Measurements from ENCODE around the gene RETREG3.
A peak's percentile ranks its signal among the peaks of the same experiment; 100 is the strongest.

RETREG3 gene

DNA sequence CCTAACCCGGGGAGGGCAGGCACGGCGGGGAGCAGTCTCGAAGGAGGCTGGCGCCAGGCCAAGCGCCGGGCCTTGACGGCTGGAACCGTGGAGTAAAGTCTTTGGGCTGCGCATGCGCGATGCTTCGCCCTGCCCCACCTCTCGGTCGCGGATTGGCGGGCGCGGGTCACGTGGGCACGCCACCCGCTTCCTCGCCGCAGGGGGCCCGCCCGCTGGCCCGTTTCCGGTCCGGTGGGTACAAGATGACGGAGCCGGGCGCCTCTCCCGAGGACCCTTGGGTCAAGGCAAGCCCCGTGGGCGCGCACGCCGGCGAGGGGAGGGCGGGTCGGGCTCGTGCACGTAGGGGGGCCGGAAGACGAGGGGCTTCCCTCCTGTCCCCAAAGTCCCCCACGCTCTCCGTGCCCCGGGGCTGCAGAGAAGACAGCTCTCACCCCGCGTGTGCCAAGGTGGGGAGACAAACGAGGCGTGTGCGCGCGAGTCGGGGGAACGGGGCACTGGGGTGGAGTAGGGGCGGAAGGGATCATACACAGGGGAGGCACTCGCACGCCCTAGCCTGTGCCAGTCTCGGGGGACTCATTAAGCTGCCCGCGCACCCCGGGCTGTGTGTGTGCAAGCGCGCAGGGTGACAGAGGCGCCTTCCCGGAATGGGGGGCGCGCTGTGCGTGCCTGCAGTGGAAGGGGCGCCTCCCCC, 42.1 kb downstream of the RETREG3 start, which contains the start of gene MLX:
Gene MLX, plus strand, starts transcription at position 218 of the 691 bp plus-strand sequence. Its CDS starts 25 bp downstream, at position 243.
- TF ChIP-seq, protein P1, sequence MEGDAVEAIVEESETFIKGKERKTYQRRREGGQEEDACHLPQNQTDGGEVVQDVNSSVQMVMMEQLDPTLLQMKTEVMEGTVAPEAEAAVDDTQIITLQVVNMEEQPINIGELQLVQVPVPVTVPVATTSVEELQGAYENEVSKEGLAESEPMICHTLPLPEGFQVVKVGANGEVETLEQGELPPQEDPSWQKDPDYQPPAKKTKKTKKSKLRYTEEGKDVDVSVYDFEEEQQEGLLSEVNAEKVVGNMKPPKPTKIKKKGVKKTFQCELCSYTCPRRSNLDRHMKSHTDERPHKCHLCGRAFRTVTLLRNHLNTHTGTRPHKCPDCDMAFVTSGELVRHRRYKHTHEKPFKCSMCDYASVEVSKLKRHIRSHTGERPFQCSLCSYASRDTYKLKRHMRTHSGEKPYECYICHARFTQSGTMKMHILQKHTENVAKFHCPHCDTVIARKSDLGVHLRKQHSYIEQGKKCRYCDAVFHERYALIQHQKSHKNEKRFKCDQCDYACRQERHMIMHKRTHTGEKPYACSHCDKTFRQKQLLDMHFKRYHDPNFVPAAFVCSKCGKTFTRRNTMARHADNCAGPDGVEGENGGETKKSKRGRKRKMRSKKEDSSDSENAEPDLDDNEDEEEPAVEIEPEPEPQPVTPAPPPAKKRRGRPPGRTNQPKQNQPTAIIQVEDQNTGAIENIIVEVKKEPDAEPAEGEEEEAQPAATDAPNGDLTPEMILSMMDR (IDR thresholded peaks at IDR 0.05; ENCODE audit: low read depth, low read length, missing control alignments), result no peak
- H3K4me3 ChIP-seq (ENCODE audit: low read depth, low read length), result peak within 1 kb of the TSS; percentile 88
- DNase-seq (ENCODE audit: low read depth), result peak; percentile 74

DNA sequence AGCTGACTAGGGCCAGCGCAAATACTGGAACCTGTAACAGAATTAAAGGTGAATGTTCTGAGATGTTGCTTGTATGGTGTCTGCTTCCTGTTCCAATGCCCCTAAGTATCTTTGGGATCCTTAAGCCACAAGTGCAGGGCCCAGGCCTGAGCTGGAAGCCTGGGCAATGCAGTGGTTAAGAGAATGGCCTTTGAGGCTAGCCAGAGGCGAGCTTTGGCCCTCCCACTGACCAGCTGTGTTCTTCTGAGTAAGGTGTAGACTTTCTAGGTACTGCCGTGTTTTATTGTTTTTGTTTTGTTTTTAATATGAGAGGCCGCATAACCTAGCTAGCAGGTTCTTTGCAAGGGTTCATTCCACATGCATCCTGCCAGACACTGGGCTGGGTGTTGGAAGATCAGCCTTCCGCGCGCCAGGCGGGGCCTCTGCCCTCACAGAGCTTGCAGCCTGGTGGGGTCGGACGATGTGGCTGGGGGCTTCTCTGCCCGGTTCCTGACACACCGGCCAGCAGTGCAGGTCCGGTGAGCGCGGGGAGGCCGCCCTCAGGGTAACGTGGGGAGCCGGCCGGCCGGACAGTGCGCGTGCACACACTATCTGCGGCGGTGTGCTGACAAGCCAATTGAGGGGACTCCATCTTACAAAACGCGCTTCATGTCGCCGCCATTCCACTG, 42.8 kb downstream of the RETREG3 start:
- DNase-seq (ENCODE audit: low read depth), result no peak
- H3K4me3 ChIP-seq (ENCODE audit: low read depth, low read length), result peak overlapping the region; percentile 88
- TF ChIP-seq, protein P1 (IDR thresholded peaks at IDR 0.05; ENCODE audit: low read depth, low read length, missing control alignments), result no peak

DNA sequence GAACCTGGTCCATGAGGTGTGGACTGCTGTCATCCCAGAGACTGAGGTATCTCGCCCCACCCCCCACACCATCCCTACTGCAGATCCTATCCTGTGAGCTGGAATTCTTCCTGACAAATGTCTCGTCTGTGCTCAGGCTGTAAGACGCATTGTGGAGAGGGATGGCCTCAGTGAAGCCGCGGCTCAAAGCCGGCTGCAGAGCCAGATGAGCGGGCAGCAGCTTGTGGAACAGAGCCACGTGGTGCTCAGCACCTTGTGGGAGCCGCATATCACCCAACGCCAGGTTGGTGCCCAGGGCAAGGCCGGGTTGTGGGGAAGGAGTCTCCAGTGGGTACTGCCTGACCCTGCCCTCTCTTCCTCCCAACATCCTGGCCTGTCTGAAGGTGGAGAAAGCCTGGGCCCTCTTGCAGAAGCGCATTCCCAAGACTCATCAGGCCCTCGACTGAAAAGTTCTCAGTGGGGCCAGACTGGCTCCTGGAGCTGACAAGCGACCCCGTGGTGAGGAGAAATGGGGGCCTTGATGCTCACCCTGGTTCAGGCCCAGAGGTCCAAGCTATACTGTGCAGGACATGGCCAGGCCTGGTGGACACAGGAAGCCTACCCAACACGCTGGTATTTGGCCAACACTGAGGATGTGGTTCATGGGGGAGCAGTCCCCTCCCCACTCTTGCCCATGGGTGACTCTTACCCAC, 43.5 kb downstream of the RETREG3 start:
- TF ChIP-seq, protein P1 (IDR thresholded peaks at IDR 0.05; ENCODE audit: low read depth, low read length, missing control alignments), result no peak
- DNase-seq (ENCODE audit: low read depth), result no peak
- H3K4me3 ChIP-seq (ENCODE audit: low read depth, low read length), result no peak overlapping the region

- TF ChIP-seq, protein P1 (IDR thresholded peaks at IDR 0.05; ENCODE audit: low read depth, low read length, missing control alignments), result no peak
- no peak for DNase-seq (ENCODE audit: low read depth)
- H3K4me3 ChIP-seq (ENCODE audit: low read depth, low read length), result no peak overlapping the region
Observed at GRCh38 chr17:42564815-42565522, 44.2 kb downstream of the RETREG3 start.

GRCh38 chr17:42563950-42564349, 45.2 kb downstream of the RETREG3 start:
- TF ChIP-seq, protein P1 (IDR thresholded peaks at IDR 0.05; ENCODE audit: low read depth, low read length, missing control alignments), result no peak
- DNase-seq (ENCODE audit: low read depth), result no peak
- H3K4me3 ChIP-seq (ENCODE audit: low read depth, low read length), result peak overlapping the region; percentile 94

- no peak for DNase-seq (ENCODE audit: low read depth)
- TF ChIP-seq, protein P1 (IDR thresholded peaks at IDR 0.05; ENCODE audit: low read depth, low read length, missing control alignments), result no peak
- peak overlapping the region; percentile 94 for H3K4me3 ChIP-seq (ENCODE audit: low read depth, low read length)
Observed at GRCh38 chr17:42563543-42563942, 45.6 kb downstream of the RETREG3 start.
